GM18868 (cell line): ENCODE results near the gene GNAQ.
"Not testable (repeated sequence)": the region's sequence is repeated elsewhere in the genome, so short reads cannot be mapped to it uniquely, and the experiment has no call there.

Source experiments
- ATAC-seq: cut with Tn5 transposase; IDR thresholded peaks from one replicate; pipeline ENCODE4 v1.9.1; 2021; ENCODE audit warnings: mild to moderate bottlenecking, moderate library complexity; ENCODE audit not compliant: unreplicated experiment

The GNAQ gene

GRCh38 chr9:77882294-77882693 is 149.3 kb downstream of the GNAQ start:
- ATAC-seq, result no peak

GRCh38 chr9:77881634-77882033 is 150.0 kb downstream of the GNAQ start:
- not testable (repeated sequence) for ATAC-seq

DNA sequence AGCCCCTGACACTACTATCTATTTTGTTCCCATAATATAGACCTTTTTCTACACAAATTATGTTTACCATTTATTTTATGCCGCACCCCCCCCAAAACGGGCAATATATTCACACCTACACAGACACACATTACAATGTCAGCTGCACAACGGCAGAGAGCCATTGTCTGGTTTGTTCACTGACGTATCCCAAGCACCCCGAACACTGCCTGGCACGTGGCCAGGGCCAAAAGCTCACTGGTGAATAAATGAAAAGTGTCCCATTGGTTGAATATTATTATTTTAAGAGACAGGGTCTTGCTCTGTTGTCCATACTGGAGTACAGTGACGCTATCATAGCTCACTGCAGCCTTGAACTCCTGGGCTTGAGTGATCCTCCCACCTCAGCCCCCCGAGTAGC is 150.5 kb downstream of the GNAQ start:
- ATAC-seq, result no peak

- no peak for ATAC-seq
These were observed 152.1 kb downstream of the GNAQ start for GRCh38 chr9:77879437-77879943.

DNA sequence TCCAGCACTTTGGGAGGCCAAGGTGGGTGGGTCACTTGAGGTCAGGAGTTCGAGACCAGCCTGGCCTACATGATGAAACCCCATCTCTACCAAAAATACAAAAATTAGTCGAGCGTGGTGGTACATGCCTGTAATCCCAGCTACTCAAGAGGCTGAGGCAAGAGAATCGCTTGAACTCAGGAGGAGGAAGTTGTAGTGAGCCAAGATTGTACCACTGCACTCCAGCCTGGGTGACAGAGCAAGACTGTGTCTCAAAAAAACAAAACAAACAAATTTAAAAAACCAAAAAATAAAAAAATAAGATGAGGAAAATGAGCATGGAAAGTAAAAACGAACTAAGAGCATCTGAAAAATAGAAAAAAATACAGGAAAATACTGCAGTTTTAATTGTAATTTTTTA is 152.8 kb downstream of the GNAQ start:
- not testable (repeated sequence) for ATAC-seq

DNA sequence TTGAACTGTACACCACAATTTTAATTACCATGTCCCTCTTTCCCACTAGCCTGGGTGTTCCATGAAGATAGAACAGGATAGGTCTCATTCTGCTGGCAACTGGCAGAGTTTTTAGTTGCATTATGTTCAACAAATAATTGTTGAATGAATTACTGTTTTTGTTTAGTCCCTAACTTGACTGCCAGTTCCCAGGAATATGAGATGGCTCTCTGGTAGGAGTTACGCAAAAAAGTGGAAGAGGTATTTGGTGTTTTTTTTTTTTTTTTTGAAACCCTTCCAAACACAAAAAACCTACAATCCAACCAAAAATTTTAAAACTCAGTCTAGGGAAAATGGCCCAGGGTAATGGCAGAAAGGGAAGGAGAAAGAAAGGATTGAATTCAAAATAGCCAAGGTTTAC is 153.6 kb downstream of the GNAQ start:
- ATAC-seq, result no peak

DNA sequence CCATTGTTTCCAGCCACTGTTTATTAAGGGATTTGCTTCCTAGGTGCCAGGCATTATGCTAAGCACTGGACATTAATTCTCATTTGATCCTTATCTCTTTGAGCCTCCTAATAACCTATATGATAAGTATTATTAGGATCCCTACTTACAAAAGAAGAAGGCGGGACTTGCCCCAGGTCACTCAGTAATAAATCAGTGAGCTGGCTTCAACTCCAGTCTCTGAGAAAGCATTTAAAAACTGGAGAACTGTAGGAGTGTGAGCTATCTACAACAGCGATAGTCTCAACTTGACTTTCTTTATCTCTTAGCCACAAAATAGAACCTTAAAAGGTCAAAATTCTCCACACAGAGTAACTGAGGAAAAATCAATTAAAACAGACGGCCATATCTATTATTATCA is 155.0 kb downstream of the GNAQ start:
- ATAC-seq, result no peak

- ATAC-seq, result no peak
These were observed 155.5 kb downstream of the GNAQ start for GRCh38 chr9:77876091-77876490.

DNA sequence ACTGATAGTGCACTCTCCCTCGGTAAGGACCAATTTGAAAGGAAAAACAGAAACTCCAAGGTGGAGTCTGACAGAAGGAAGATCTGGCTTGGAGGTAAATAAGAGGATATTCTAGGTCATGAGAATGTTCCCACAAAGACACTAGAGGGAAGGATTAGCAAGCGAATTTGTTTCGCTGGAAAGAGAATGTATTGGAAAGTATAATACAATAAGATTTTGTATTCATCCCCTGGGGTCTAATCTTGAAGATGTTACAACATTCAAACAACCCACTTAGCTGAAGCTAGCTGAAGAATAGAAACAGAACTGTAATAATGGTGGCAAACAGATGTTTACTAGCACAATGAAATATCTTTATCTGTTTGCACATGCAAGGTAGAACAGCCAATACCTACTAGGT is 158.7 kb downstream of the GNAQ start:
- ATAC-seq, result no peak

GRCh38 chr9:77872177-77872576 is 159.4 kb downstream of the GNAQ start:
- ATAC-seq, result no peak

GRCh38 chr9:77871483-77871882 is 160.1 kb downstream of the GNAQ start:
- ATAC-seq, result no peak

- no peak for ATAC-seq
These were observed 164.7 kb downstream of the GNAQ start for GRCh38 chr9:77866878-77867277.

DNA sequence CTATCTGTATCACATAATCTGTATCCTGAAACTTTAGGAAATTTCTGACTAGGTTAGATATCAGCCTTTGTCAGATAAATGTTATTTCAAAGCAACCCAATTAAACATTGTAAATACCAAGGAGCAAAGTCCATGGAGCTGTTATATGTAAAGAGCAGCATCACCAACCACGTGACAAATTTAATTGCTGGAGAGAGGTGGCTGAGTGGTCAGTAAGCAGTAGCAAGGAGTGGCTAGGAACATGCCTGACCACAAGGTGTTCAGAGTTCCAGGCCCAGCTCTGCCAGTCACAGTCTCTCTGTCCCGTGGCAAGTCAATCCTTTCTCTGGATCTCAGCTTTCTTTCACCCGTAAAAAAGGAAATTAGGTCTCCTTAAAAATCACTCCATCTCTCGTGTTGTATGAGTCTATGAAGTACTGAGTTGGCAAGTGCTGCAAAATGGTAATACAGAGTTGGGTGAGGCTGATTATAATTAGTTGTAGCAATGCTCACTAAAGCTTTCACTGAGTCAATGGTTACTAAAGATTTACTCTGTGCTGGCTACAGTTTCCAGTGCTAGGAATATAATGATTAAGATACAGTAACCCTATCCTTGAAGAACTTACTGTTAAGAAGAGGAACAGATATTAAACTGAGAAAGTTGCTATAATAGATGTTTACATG is 166.1 kb downstream of the GNAQ start:
- no peak for ATAC-seq

GRCh38 chr9:77864211-77864889 is 167.3 kb downstream of the GNAQ start:
- peak; percentile 70 for ATAC-seq

DNA sequence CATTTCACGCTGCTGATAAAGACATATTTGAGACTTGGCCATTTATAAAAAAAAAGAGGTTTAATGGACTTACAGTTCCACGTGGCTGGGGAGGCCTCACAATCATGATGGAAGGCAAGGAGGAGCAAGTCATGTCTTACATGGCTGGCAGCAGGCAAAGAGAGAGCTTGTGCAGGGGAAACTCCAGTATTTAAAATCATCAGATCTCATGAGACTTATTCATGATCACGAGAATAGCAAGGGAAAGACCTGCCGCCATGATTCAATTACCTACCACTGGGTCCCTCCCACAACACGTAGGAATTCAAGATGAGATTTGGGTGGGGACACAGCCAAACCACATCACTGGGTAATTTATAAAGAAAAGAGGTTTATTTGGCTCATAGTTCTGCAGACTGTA is 168.0 kb downstream of the GNAQ start:
- not testable (repeated sequence) for ATAC-seq

- not testable (repeated sequence) for ATAC-seq
These were observed 170.7 kb downstream of the GNAQ start for GRCh38 chr9:77860953-77861352.

GRCh38 chr9:77857513-77858259 is 173.9 kb downstream of the GNAQ start:
- ATAC-seq, result no peak

DNA sequence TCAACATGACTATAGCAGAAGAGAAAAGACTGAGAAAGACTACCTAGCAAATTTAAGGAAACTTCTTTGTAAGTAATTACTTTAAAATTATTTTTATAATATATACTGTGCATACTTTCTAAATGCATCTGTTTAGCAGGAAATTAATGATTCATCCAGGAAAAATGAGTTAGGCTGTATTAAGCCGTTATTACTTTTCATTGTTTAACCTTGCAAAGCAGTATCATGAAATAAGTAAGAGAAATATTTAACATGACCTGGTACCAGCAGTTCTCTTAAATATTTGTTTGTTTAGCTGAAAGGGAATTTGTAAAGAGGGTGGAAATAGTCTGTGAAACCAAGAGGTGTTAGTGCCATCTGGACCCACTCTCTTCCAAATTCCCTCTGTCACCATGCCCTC is 175.0 kb downstream of the GNAQ start:
- no peak for ATAC-seq

GRCh38 chr9:77854916-77855311 is 176.7 kb downstream of the GNAQ start:
- ATAC-seq, result no peak

GRCh38 chr9:77854258-77854915 is 177.2 kb downstream of the GNAQ start:
- ATAC-seq, result no peak

GRCh38 chr9:77853716-77854115 is 177.9 kb downstream of the GNAQ start:
- ATAC-seq, result no peak
